SK-N-SH treated with all-trans-retinoic acid at 6 μM for 48 hours (cell line): ENCODE results near the gene GNPAT.

ENCODE experiments used
- ARNTL ChIP-seq: fragments of 450-650 bp; formaldehyde crosslinking; IDR thresholded peaks from 2 replicates; pipeline ENCODE4 v1.5.0; 2020; ENCODE audit warnings: low read depth, mild to moderate bottlenecking, moderate library complexity, borderline replicate concordance
- CREB5 ChIP-seq: fragments of 250-450 bp; sonication (Bioruptor Pico); IDR thresholded peaks from 2 replicates; pipeline ENCODE4 v1.5.1; 2020; ENCODE audit warnings: low read depth, mild to moderate bottlenecking, moderate library complexity
- PATZ1 ChIP-seq: fragments of 250-450 bp; sonication (Bioruptor Pico); IDR thresholded peaks from 2 replicates; pipeline ENCODE4 v1.8.0; 2020; ENCODE audit warnings: mild to moderate bottlenecking, moderate library complexity, borderline replicate concordance
- POU6F1 ChIP-seq: fragments of 250-450 bp; sonication (Bioruptor Pico); IDR thresholded peaks from 2 replicates; pipeline ENCODE4 v1.8.0; 2021; ENCODE audit warnings: low read depth, mild to moderate bottlenecking, moderate library complexity, borderline replicate concordance
- RARB ChIP-seq: fragments of 250-450 bp; sonication (Bioruptor Pico); IDR thresholded peaks from 2 replicates; pipeline ENCODE4 v1.8.0; 2021; ENCODE audit warnings: mild to moderate bottlenecking, moderate library complexity
- SNAI2 ChIP-seq: fragments of 250-450 bp; sonication (Bioruptor Pico); IDR thresholded peaks from 2 replicates; pipeline ENCODE4 v1.5.0; 2020; ENCODE audit warnings: mild to moderate bottlenecking, moderate library complexity
- ZNF565 ChIP-seq: fragments of 450-650 bp; formaldehyde crosslinking; conservative IDR thresholded peaks from 2 replicates; pipeline ENCODE4 v1.5.0; 2020; ENCODE audit warnings: low read depth, mild to moderate bottlenecking, moderate library complexity

GRCh38 chr1:231274119-231274825, 33.3 kb downstream of the GNPAT start:
- no peak for TF ChIP-seq ZNF565 (CRISPR knock-in tag)
- no peak for TF ChIP-seq POU6F1 (CRISPR knock-in tag)
- no peak for TF ChIP-seq SNAI2 (CRISPR knock-in tag)
- no peak for TF ChIP-seq PATZ1 (CRISPR knock-in tag)
- no peak for TF ChIP-seq CREB5 (CRISPR knock-in tag)
- no peak for TF ChIP-seq RARB (CRISPR knock-in tag)
- no peak for TF ChIP-seq ARNTL (CRISPR knock-in tag)
